ENCODE measurements around the gene DNAJC18. TPM values are rescaled to one million over a fixed set of nuclear protein-coding genes. Genes with fewer than 3 reads are reported as not detected.

Gene DNAJC18
- polyA plus RNA-seq, 4 donors, result 0.67 to 3.8 (median 3.2) TPM

- Histone ChIP-seq H3K27me3 (ENCODE audit: control insufficient read depth in 3 of 3, insufficient read depth in 3 of 3, low read length in 3 of 3) (no peaks in the 10 kb centered on the region), H3K27ac (ENCODE audit: low read depth in 1 of 3, low read length in 2 of 3) (peak within 1 kb of the TSS in 1 of 3 donors; percentile 82), H3K9me3 (ENCODE audit: control insufficient read depth in 2 of 2, insufficient read depth in 1 of 2, low read depth in 1 of 2, low read length in 1 of 2) (no peaks in the 10 kb centered on the region), H3K4me1 (ENCODE audit: control insufficient read depth in 3 of 3, insufficient read depth in 2 of 3, low read depth in 1 of 3, low read length in 2 of 3) (peaks cover 2 to 4% (median 2%) of the 10 kb centered on the region in 3 donors), H3K4me3 (ENCODE audit: low read depth in 1 of 3, low read length in 3 of 3) (peak within 1 kb of the TSS in 1 of 3 donors; percentile 17), H3K36me3 (ENCODE audit: control insufficient read depth in 3 of 3, insufficient read depth in 2 of 3, low read depth in 1 of 3, low read length in 3 of 3) (no peaks in the 10 kb centered on the region)
- 5 to 25% (median 11%) methylated on average over 9 of the region's 9 CpGs for WGBS, 3 donors
- DNase-seq (peak in 1 of 2 donors; percentile 68), FAIRE-seq (no peak)
These were observed 31.5 kb upstream of the DNAJC18 start, which contains the start of gene SMIM33 for GRCh38 chr5:139470821-139471300. Gene SMIM33, plus strand, starts transcription at chr5:139471004. Its CDS starts 118 bp downstream, at chr5:139471122.

GRCh38 chr5:139468421-139468931 lies 29.2 kb upstream of the DNAJC18 start:
- 53 to 67% (median 54%) methylated on average over 8 of the region's 8 CpGs for WGBS, 3 donors
- FAIRE-seq, result no peak
- no peaks in the 10 kb centered on the region for H3K36me3 ChIP-seq (ENCODE audit: control insufficient read depth in 3 of 3, insufficient read depth in 2 of 3, low read depth in 1 of 3, low read length in 3 of 3)
- H3K4me1 ChIP-seq (ENCODE audit: control insufficient read depth in 3 of 3, insufficient read depth in 2 of 3, low read depth in 1 of 3, low read length in 2 of 3), result peaks cover 0 to 4% (median 2%) of the 10 kb centered on the region in 3 donors
- peak; percentile 47 to 53 for DNase-seq
- no peak overlapping the region for H3K4me3 ChIP-seq (ENCODE audit: low read depth in 1 of 3, low read length in 3 of 3)
- no peaks in the 10 kb centered on the region for H3K27me3 ChIP-seq (ENCODE audit: control insufficient read depth in 3 of 3, insufficient read depth in 3 of 3, low read length in 3 of 3)
- H3K27ac ChIP-seq (ENCODE audit: low read depth in 1 of 3, low read length in 2 of 3), result no peak overlapping the region
- H3K9me3 ChIP-seq (ENCODE audit: control insufficient read depth in 2 of 2, insufficient read depth in 1 of 2, low read depth in 1 of 2, low read length in 1 of 2), result no peaks in the 10 kb centered on the region

DNA sequence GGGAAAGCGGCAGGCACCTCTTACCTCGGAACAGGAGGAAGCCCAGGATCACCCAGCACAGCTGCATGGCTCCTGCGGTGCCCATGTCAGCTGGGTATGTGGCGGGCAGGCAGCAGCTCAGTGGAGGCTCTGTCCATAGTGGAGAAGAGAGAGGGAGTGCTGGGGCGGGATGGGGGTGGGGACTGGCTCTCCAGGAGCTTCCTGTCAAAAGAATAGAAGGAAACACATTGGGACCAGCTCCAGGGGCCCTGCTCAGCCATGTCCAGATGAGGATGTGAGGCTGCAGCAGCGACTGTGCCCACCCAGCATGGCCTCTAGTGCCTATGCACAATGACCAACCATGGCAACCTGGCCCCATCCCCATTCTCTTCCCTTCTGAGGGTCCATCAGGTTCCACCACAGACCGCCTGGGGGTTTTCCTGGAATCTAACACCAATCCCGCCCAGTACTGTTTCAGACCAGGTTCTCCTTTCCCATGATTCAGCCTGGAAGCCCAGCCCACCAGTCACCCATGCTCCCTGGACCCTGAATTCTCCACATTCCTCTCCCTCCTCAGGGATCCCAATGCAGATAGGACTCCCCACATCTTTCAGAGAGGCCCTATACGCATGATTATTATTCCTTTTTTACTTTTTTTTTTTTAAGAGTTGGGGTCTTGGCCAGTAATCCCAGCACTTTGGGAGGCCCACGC lies 23.4 kb upstream of the DNAJC18 start, which contains the start of gene ECSCR:
ECSCR (minus strand) TSS at position 158 of the 691 bp plus-strand sequence; CDS start at position 85, 73 bp downstream.
- peaks cover 0 to 6% (median 4%) of the 10 kb centered on the region in 3 donors for H3K4me1 ChIP-seq (ENCODE audit: control insufficient read depth in 3 of 3, insufficient read depth in 2 of 3, low read depth in 1 of 3, low read length in 2 of 3)
- peak within 1 kb of the TSS in 2 of 3 donors; percentile 32 to 62 for H3K27ac ChIP-seq (ENCODE audit: low read depth in 1 of 3, low read length in 2 of 3)
- DNase-seq (no peak), FAIRE-seq (no peak)
- no peaks in the 10 kb centered on the region for H3K9me3 ChIP-seq (ENCODE audit: control insufficient read depth in 2 of 2, insufficient read depth in 1 of 2, low read depth in 1 of 2, low read length in 1 of 2)
- H3K4me3 ChIP-seq (ENCODE audit: low read depth in 1 of 3, low read length in 3 of 3), result peak within 1 kb of the TSS in 1 of 3 donors; percentile 28
- H3K36me3 ChIP-seq (ENCODE audit: control insufficient read depth in 3 of 3, insufficient read depth in 2 of 3, low read depth in 1 of 3, low read length in 3 of 3), result no peaks in the 10 kb centered on the region
- H3K27me3 ChIP-seq (ENCODE audit: control insufficient read depth in 3 of 3, insufficient read depth in 3 of 3, low read length in 3 of 3), result no peaks in the 10 kb centered on the region
- WGBS, 3 donors, result 79 to 89% (median 88%) methylated on average over 9 to 10 of the region's 10 CpGs

GRCh38 chr5:139461698-139462097 lies 22.4 kb upstream of the DNAJC18 start:
- Histone ChIP-seq H3K9me3 (ENCODE audit: control insufficient read depth in 2 of 2, insufficient read depth in 1 of 2, low read depth in 1 of 2, low read length in 1 of 2) (no peaks in the 10 kb centered on the region), H3K36me3 (ENCODE audit: control insufficient read depth in 3 of 3, insufficient read depth in 2 of 3, low read depth in 1 of 3, low read length in 3 of 3) (no peaks in the 10 kb centered on the region), H3K4me1 (ENCODE audit: control insufficient read depth in 3 of 3, insufficient read depth in 2 of 3, low read depth in 1 of 3, low read length in 2 of 3) (peaks cover 0 to 6% (median 4%) of the 10 kb centered on the region in 3 donors), H3K27me3 (ENCODE audit: control insufficient read depth in 3 of 3, insufficient read depth in 3 of 3, low read length in 3 of 3) (no peaks in the 10 kb centered on the region), H3K4me3 (ENCODE audit: low read depth in 1 of 3, low read length in 3 of 3) (peak overlapping the region in 1 of 3 donors; percentile 28), H3K27ac (ENCODE audit: low read depth in 1 of 3, low read length in 2 of 3) (peak overlapping the region in 2 of 3 donors; percentile 32 to 62)
- FAIRE-seq (no peak), DNase-seq (no peak)
- WGBS, 3 donors, result 76 to 93% (median 92%) methylated on average over 5 of the region's 5 CpGs

DNA sequence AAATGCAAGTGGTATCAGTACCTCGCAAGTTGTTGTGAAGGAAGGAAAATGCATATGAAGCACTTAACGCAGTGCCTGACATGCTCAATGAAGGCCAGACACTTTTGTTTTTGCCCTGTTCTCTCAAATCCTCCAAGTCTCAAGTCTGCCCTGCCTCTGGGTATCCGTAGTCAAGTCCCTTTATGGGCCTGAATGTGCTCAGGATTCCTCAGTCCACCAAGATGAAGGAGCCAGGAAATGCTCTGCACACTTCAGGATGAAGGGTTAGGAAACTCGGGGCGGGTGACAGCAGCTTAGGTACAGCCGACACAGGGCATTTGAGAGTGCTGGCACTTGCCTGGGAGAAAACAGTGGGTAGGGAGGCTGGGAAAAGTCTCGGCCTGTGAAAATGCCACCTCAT lies 21.9 kb upstream of the DNAJC18 start:
- peak overlapping the region in 1 of 3 donors; percentile 52 for H3K27ac ChIP-seq (ENCODE audit: low read depth in 1 of 3, low read length in 2 of 3)
- H3K36me3 ChIP-seq (ENCODE audit: control insufficient read depth in 3 of 3, insufficient read depth in 2 of 3, low read depth in 1 of 3, low read length in 3 of 3), result no peaks in the 10 kb centered on the region
- no peaks in the 10 kb centered on the region for H3K9me3 ChIP-seq (ENCODE audit: control insufficient read depth in 2 of 2, insufficient read depth in 1 of 2, low read depth in 1 of 2, low read length in 1 of 2)
- DNase-seq (no peak), FAIRE-seq (no peak)
- H3K4me1 ChIP-seq (ENCODE audit: control insufficient read depth in 3 of 3, insufficient read depth in 2 of 3, low read depth in 1 of 3, low read length in 2 of 3), result peaks cover 0 to 6% (median 4%) of the 10 kb centered on the region in 3 donors
- H3K27me3 ChIP-seq (ENCODE audit: control insufficient read depth in 3 of 3, insufficient read depth in 3 of 3, low read length in 3 of 3), result no peaks in the 10 kb centered on the region
- no peak overlapping the region for H3K4me3 ChIP-seq (ENCODE audit: low read depth in 1 of 3, low read length in 3 of 3)
- 84 to 94% (median 91%) methylated on average over 7 of the region's 7 CpGs for WGBS, 3 donors

DNA sequence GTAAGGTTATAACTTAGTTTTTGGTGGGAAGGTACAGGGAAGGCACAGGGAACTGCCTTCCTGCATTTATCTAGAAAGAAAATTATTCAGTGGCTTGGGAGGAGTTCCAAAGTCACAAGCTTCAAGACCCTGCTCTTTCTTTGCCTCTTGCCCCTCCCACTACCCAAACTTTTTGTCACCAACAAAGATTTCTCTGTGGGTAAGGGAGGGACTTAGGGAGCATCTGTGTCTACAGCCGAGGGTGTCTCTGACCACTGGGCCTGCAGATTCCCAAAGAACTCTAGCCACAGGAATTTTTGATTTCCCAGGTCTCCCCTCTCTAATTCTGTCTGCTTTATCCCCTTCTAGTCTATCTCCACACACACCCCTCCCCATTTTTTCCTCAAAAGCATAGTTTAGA lies 21.1 kb upstream of the DNAJC18 start:
- peaks cover 0 to 6% (median 4%) of the 10 kb centered on the region in 3 donors for H3K4me1 ChIP-seq (ENCODE audit: control insufficient read depth in 3 of 3, insufficient read depth in 2 of 3, low read depth in 1 of 3, low read length in 2 of 3)
- H3K4me3 ChIP-seq (ENCODE audit: low read depth in 1 of 3, low read length in 3 of 3), result no peak overlapping the region
- WGBS, 3 donors, result 68 to 100% (median 76%) methylated on average over 1 of the region's 1 CpG
- DNase-seq (no peak), FAIRE-seq (no peak)
- peak overlapping the region in 1 of 3 donors; percentile 24 for H3K27ac ChIP-seq (ENCODE audit: low read depth in 1 of 3, low read length in 2 of 3)
- no peaks in the 10 kb centered on the region for H3K9me3 ChIP-seq (ENCODE audit: control insufficient read depth in 2 of 2, insufficient read depth in 1 of 2, low read depth in 1 of 2, low read length in 1 of 2)
- H3K27me3 ChIP-seq (ENCODE audit: control insufficient read depth in 3 of 3, insufficient read depth in 3 of 3, low read length in 3 of 3), result no peaks in the 10 kb centered on the region
- no peaks in the 10 kb centered on the region for H3K36me3 ChIP-seq (ENCODE audit: control insufficient read depth in 3 of 3, insufficient read depth in 2 of 3, low read depth in 1 of 3, low read length in 3 of 3)

- no peaks in the 10 kb centered on the region for H3K9me3 ChIP-seq (ENCODE audit: control insufficient read depth in 2 of 2, insufficient read depth in 1 of 2, low read depth in 1 of 2, low read length in 1 of 2)
- H3K36me3 ChIP-seq (ENCODE audit: control insufficient read depth in 3 of 3, insufficient read depth in 2 of 3, low read depth in 1 of 3, low read length in 3 of 3), result no peaks in the 10 kb centered on the region
- peak overlapping the region in 1 of 3 donors; percentile 36 for H3K27ac ChIP-seq (ENCODE audit: low read depth in 1 of 3, low read length in 2 of 3)
- peak in 1 of 2 donors; percentile 32 for DNase-seq
- no peak for FAIRE-seq
- WGBS, 3 donors, result 59 to 70% (median 67%) methylated on average over 8 of the region's 8 CpGs
- H3K4me1 ChIP-seq (ENCODE audit: control insufficient read depth in 3 of 3, insufficient read depth in 2 of 3, low read depth in 1 of 3, low read length in 2 of 3), result peaks cover 0 to 6% (median 4%) of the 10 kb centered on the region in 3 donors
- no peaks in the 10 kb centered on the region for H3K27me3 ChIP-seq (ENCODE audit: control insufficient read depth in 3 of 3, insufficient read depth in 3 of 3, low read length in 3 of 3)
- H3K4me3 ChIP-seq (ENCODE audit: low read depth in 1 of 3, low read length in 3 of 3), result no peak overlapping the region
These were observed 20.2 kb upstream of the DNAJC18 start for GRCh38 chr5:139459451-139459934.

- Histone ChIP-seq H3K27ac (ENCODE audit: low read depth in 1 of 3, low read length in 2 of 3) (peak overlapping the region in 1 of 3 donors; percentile 36), H3K9me3 (ENCODE audit: control insufficient read depth in 2 of 2, insufficient read depth in 1 of 2, low read depth in 1 of 2, low read length in 1 of 2) (no peaks in the 10 kb centered on the region), H3K4me1 (ENCODE audit: control insufficient read depth in 3 of 3, insufficient read depth in 2 of 3, low read depth in 1 of 3, low read length in 2 of 3) (peaks cover 0 to 6% (median 4%) of the 10 kb centered on the region in 3 donors), H3K4me3 (ENCODE audit: low read depth in 1 of 3, low read length in 3 of 3) (no peak overlapping the region), H3K27me3 (ENCODE audit: control insufficient read depth in 3 of 3, insufficient read depth in 3 of 3, low read length in 3 of 3) (no peaks in the 10 kb centered on the region), H3K36me3 (ENCODE audit: control insufficient read depth in 3 of 3, insufficient read depth in 2 of 3, low read depth in 1 of 3, low read length in 3 of 3) (no peaks in the 10 kb centered on the region)
- 53 to 67% (median 56%) methylated on average over 8 of the region's 8 CpGs for WGBS, 3 donors
- FAIRE-seq, result no peak
- DNase-seq, result peak; percentile 41 to 70
These were observed 19.5 kb upstream of the DNAJC18 start for GRCh38 chr5:139458580-139459407.
